Measurements from ENCODE around the gene GALNT10.

DNA sequence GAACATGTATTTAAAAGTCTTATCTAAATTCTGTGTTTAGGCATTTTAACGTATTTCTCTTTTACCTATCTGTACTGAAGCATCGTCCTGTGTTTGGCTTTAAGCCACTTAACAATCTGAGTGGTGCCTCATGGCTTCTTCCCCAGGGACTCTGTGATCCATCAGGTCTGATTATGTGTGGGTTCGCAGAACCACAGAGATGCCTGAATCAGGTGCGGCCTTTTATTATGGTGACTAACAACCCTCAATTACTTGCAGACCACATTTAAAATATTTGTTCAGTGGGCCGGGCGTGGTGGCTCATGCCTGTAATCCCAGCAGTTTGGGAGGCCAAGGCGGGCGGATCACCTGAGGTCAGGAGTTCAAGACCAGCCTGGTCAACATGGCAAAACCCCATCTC, 215.7 kb downstream of the GALNT10 start:
- TF ChIP-seq, protein P1, sequence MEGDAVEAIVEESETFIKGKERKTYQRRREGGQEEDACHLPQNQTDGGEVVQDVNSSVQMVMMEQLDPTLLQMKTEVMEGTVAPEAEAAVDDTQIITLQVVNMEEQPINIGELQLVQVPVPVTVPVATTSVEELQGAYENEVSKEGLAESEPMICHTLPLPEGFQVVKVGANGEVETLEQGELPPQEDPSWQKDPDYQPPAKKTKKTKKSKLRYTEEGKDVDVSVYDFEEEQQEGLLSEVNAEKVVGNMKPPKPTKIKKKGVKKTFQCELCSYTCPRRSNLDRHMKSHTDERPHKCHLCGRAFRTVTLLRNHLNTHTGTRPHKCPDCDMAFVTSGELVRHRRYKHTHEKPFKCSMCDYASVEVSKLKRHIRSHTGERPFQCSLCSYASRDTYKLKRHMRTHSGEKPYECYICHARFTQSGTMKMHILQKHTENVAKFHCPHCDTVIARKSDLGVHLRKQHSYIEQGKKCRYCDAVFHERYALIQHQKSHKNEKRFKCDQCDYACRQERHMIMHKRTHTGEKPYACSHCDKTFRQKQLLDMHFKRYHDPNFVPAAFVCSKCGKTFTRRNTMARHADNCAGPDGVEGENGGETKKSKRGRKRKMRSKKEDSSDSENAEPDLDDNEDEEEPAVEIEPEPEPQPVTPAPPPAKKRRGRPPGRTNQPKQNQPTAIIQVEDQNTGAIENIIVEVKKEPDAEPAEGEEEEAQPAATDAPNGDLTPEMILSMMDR (IDR thresholded peaks at IDR 0.05; ENCODE audit: poor library complexity): no peak
- TF ChIP-seq EZH2 (IDR thresholded peaks at IDR 0.05; ENCODE audit: borderline replicate concordance) (no peak), EZH2phosphoT487 (IDR thresholded peaks at IDR 0.05; ENCODE audit: low read depth, severe bottlenecking, unreplicated experiment) (no peak)
